ENCODE measurements around the gene ABCD3.

The ABCD3 gene

GRCh38 chr1:94514095-94514727, 96.0 kb downstream of the ABCD3 start:
- H2AFZ ChIP-seq (ENCODE audit: low read length): no peak overlapping the region
- no peak overlapping the region for H3K9ac ChIP-seq (ENCODE audit: low read length)
- TF ChIP-seq CTCF (IDR thresholded peaks at IDR 0.05; ENCODE audit: low read length) (peak; percentile 47), EZH2 (optimal IDR thresholded peaks at IDR 0.05; ENCODE audit: low read depth, low read length) (no peak)
- no peaks in the 10 kb centered on the region for H3K36me3 ChIP-seq (replicated peaks; ENCODE audit: insufficient read depth, low read length)
- no peaks in the 10 kb centered on the region for H3K4me1 ChIP-seq (ENCODE audit: low read length)
- no peaks in the 10 kb centered on the region for H3K27me3 ChIP-seq (replicated peaks; ENCODE audit: insufficient read depth, low read length)
- no peaks in the 10 kb centered on the region for H3K79me2 ChIP-seq (ENCODE audit: low read length)
- H3K9me3 ChIP-seq (replicated peaks; ENCODE audit: insufficient read depth, low read length): no peaks in the 10 kb centered on the region
- no peak overlapping the region for H3K27ac ChIP-seq (ENCODE audit: low read length)
- H4K20me1 ChIP-seq (ENCODE audit: insufficient read depth, low read length): no peaks in the 10 kb centered on the region
- no peak overlapping the region for H3K4me3 ChIP-seq (ENCODE audit: low read length)
- H3K9me2 ChIP-seq (replicated peaks; ENCODE audit: insufficient read depth, low read length): no peaks in the 10 kb centered on the region
- H3F3A ChIP-seq (ENCODE audit: insufficient read depth, low read length): no peaks in the 10 kb centered on the region
- no peak for DNase-seq
- H3K4me2 ChIP-seq (ENCODE audit: low read depth, low read length): no peak overlapping the region

GRCh38 chr1:94515296-94515947, 97.2 kb downstream of the ABCD3 start:
- H3K27ac ChIP-seq (ENCODE audit: low read length): no peak overlapping the region
- H3K27me3 ChIP-seq (replicated peaks; ENCODE audit: insufficient read depth, low read length): no peaks in the 10 kb centered on the region
- no peak overlapping the region for H3K9ac ChIP-seq (ENCODE audit: low read length)
- no peaks in the 10 kb centered on the region for H3K9me2 ChIP-seq (replicated peaks; ENCODE audit: insufficient read depth, low read length)
- H3K4me3 ChIP-seq (ENCODE audit: low read length): no peak overlapping the region
- no peaks in the 10 kb centered on the region for H3F3A ChIP-seq (ENCODE audit: insufficient read depth, low read length)
- H2AFZ ChIP-seq (ENCODE audit: low read length): no peak overlapping the region
- no peak for DNase-seq
- no peaks in the 10 kb centered on the region for H3K4me1 ChIP-seq (ENCODE audit: low read length)
- H4K20me1 ChIP-seq (ENCODE audit: insufficient read depth, low read length): no peaks in the 10 kb centered on the region
- H3K36me3 ChIP-seq (replicated peaks; ENCODE audit: insufficient read depth, low read length): no peaks in the 10 kb centered on the region
- H3K9me3 ChIP-seq (replicated peaks; ENCODE audit: insufficient read depth, low read length): no peaks in the 10 kb centered on the region
- no peak overlapping the region for H3K4me2 ChIP-seq (ENCODE audit: low read depth, low read length)
- H3K79me2 ChIP-seq (ENCODE audit: low read length): no peaks in the 10 kb centered on the region
- TF ChIP-seq EZH2phosphoT487 (IDR thresholded peaks at IDR 0.05; ENCODE audit: low read length): no peak

- Histone ChIP-seq H4K20me1 (ENCODE audit: insufficient read depth, low read length) (no peaks in the 10 kb centered on the region), H3K4me1 (ENCODE audit: low read length) (no peaks in the 10 kb centered on the region), H3K9me2 (replicated peaks; ENCODE audit: insufficient read depth, low read length) (no peaks in the 10 kb centered on the region), H3K27me3 (replicated peaks; ENCODE audit: insufficient read depth, low read length) (no peaks in the 10 kb centered on the region), H3K36me3 (replicated peaks; ENCODE audit: insufficient read depth, low read length) (no peaks in the 10 kb centered on the region), H3K4me2 (ENCODE audit: low read depth, low read length) (no peak overlapping the region), H3K79me2 (ENCODE audit: low read length) (no peaks in the 10 kb centered on the region), H2AFZ (ENCODE audit: low read length) (no peak overlapping the region), H3K9me3 (replicated peaks; ENCODE audit: insufficient read depth, low read length) (no peaks in the 10 kb centered on the region), H3F3A (ENCODE audit: insufficient read depth, low read length) (no peaks in the 10 kb centered on the region), H3K4me3 (ENCODE audit: low read length) (no peak overlapping the region), H3K27ac (ENCODE audit: low read length) (no peak overlapping the region), H3K9ac (ENCODE audit: low read length) (no peak overlapping the region)
- TF ChIP-seq EZH2 (optimal IDR thresholded peaks at IDR 0.05; ENCODE audit: low read depth, low read length) (no peak), CTCF (IDR thresholded peaks at IDR 0.05; ENCODE audit: low read length) (no peak), EZH2phosphoT487 (IDR thresholded peaks at IDR 0.05; ENCODE audit: low read length) (no peak)
- DNase-seq: no peak
These were observed 101.2 kb downstream of the ABCD3 start for GRCh38 chr1:94519351-94519750.

GRCh38 chr1:94522304-94522703, 104.1 kb downstream of the ABCD3 start:
- Histone ChIP-seq H3K4me3 (ENCODE audit: low read length) (no peak overlapping the region), H4K20me1 (ENCODE audit: insufficient read depth, low read length) (no peaks in the 10 kb centered on the region), H3K79me2 (ENCODE audit: low read length) (no peaks in the 10 kb centered on the region), H3K9ac (ENCODE audit: low read length) (no peak overlapping the region), H3K9me3 (replicated peaks; ENCODE audit: insufficient read depth, low read length) (no peaks in the 10 kb centered on the region), H3F3A (ENCODE audit: insufficient read depth, low read length) (no peaks in the 10 kb centered on the region), H3K27ac (ENCODE audit: low read length) (no peak overlapping the region), H2AFZ (ENCODE audit: low read length) (no peak overlapping the region), H3K4me1 (ENCODE audit: low read length) (no peaks in the 10 kb centered on the region), H3K9me2 (replicated peaks; ENCODE audit: insufficient read depth, low read length) (no peaks in the 10 kb centered on the region), H3K36me3 (replicated peaks; ENCODE audit: insufficient read depth, low read length) (no peaks in the 10 kb centered on the region), H3K4me2 (ENCODE audit: low read depth, low read length) (no peak overlapping the region), H3K27me3 (replicated peaks; ENCODE audit: insufficient read depth, low read length) (no peaks in the 10 kb centered on the region)
- TF ChIP-seq EZH2phosphoT487 (IDR thresholded peaks at IDR 0.05; ENCODE audit: low read length) (no peak), CTCF (IDR thresholded peaks at IDR 0.05; ENCODE audit: low read length) (no peak), EZH2 (optimal IDR thresholded peaks at IDR 0.05; ENCODE audit: low read depth, low read length) (no peak)
- DNase-seq: no peak

All from MM.1S (cell line).